WTC11 (cell line): ENCODE results near the gene GALNTL6.

Experiments
- CTCF ChIP-seq: fragments of 200-600 bp; IDR thresholded peaks from 2 replicates; pipeline ENCODE4 v1.8.0; 2022; ENCODE audit warnings: antibody characterized with exemption
- EMX1 ChIP-seq: fragments of 250-450 bp; sonication (Bioruptor Pico); IDR thresholded peaks from 2 replicates; pipeline ENCODE4 v1.8.0; 2021; ENCODE audit warnings: mild to moderate bottlenecking
- SP1 ChIP-seq: sonication (generic); formaldehyde crosslinking; conservative IDR thresholded peaks from 2 replicates; pipeline ENCODE4 v1.8.1; 2022; ENCODE audit warnings: missing genetic modification reagents
- TEAD4 ChIP-seq: sonication (generic); formaldehyde crosslinking; IDR thresholded peaks from 2 replicates; pipeline ENCODE4 v1.8.0; 2022; ENCODE audit warnings: mild to moderate bottlenecking, missing genetic modification reagents

- TF ChIP-seq CTCF (no peak), TEAD4 (CRISPR knock-in tag) (no peak), SP1 (CRISPR knock-in tag) (no peak), EMX1 (CRISPR knock-in tag) (no peak)
Measured at GRCh38 chr4:172253409-172253808, 440.2 kb downstream of the GALNTL6 start.
